ENCODE results near the gene RGS16. TPM values are rescaled to one million over a fixed set of nuclear protein-coding genes. Genes with fewer than 3 reads are reported as not detected.

Gene RGS16
- total and polyA plus RNA-seq, 4 experiments from 2014 or later = 1.3 to 3.7 (median 2.1) TPM

DNA sequence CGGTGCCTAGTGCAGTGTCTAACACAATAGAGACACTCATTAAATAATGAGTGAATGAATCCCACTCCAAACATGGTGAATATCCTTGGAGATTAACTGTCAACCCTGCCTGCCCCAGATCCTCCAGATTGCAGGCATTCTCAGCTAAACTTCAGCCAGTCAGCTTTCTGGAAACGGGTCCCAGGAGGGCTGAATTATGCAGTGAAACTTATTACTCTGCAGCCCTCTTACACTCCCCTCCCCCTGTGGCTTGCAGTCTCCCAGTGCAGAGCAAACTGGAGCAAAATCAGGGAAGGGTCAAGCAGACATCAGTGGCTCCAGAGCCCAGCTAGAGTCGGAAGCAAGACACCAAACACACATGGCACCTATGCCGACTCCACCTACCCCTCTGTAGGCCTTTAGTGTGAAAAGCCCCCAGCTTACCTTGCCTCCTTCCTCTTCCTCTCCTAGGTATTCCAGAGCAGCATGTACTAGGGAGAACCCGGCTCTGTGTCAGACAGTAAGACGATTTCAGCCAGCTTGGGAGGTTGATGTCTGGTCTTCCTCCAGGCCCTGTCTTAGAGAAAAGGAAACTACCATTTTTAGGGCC lies 6.5 kb upstream of the RGS16 start:
- H3K27ac Mint-ChIP-seq = no peak overlapping the region
- peaks cover 2 to 11% of the 10 kb centered on the region in 2 donors for H3K27me3 Mint-ChIP-seq
- no peak overlapping the region for H3K4me3 Mint-ChIP-seq
- no peaks in the 10 kb centered on the region for H3K36me3 Mint-ChIP-seq
- ChIA-PET POLR2A (ENCODE audit: partially characterized antibody) (interaction anchor here (0.5 kb wide), 1 partner anchor 1232 kb away, joined by 5 read pairs; no protein-coding TSS in a partner anchor), CTCF (ENCODE audit: partially characterized antibody) (no interaction called here)
- peaks cover 17% of the 10 kb centered on the region for H3K4me1 ChIP-seq (ENCODE audit: insufficient read depth, low read length)
- no peaks in the 10 kb centered on the region for H3K27me3 ChIP-seq (ENCODE audit: insufficient read depth, low read length)
- H3K9me3 Mint-ChIP-seq = no peaks in the 10 kb centered on the region
- no peak overlapping the region for H3K27ac ChIP-seq (ENCODE audit: low read depth, low read length)
- peaks cover 11 to 18% (median 14%) of the 10 kb centered on the region in 4 donors for H3K4me1 Mint-ChIP-seq
- no peaks in the 10 kb centered on the region for H3K36me3 ChIP-seq (ENCODE audit: insufficient read depth, low read length)
- no peaks in the 10 kb centered on the region for H3K9me3 ChIP-seq (ENCODE audit: control insufficient read depth in 1 of 2, low read length in 2 of 2)
- H3K4me3 ChIP-seq (ENCODE audit: low read length in 2 of 2) = no peak overlapping the region
- no peak for DNase-seq
- intact Hi-C loops (cut with micrococcal nuclease) = no loop called here

DNA sequence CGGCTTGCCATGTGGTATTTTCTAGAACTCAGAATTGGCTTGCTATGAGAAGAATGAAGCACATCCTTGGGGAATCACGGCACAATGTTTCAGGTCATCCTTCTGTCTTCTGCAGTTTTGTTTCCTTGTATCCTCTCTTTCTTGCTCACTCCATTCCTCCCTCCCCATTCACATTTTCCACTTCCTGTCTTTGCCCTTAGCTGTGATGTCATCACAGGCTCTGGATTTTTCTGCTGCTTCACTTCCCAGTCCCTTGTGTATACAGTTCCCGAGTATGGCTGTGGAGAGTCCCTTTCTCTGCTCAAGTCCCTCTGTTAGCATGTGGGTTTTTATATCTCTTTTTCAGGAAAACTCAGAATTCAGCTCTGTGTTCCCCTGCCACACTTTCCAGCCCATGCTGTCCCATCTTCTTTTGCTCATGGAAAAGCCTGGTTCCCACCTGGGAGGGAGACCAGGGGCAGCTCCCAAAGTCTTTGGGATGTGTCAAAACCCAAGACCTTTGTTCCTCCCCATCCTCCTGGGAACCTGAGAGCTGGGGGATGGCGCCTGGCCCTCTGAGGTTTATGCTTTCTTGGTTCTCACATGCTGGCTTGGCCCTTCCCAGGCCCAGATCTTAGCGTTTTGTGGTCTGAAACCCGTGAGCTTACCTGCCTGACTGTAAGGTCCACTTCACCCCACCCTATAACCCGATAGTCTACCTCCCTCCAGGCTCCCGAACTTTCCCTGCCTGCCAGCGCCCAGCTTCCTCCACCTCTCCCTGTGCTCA lies 4.8 kb upstream of the RGS16 start:
- Mint-ChIP-seq H3K9me3 (no peaks in the 10 kb centered on the region), H3K4me1 (peaks cover 5 to 13% (median 10%) of the 10 kb centered on the region in 4 donors), H3K27ac (no peak overlapping the region), H3K27me3 (peaks cover 2 to 11% of the 10 kb centered on the region in 2 donors), H3K36me3 (no peaks in the 10 kb centered on the region), H3K4me3 (no peak overlapping the region)
- Histone ChIP-seq H3K4me1 (ENCODE audit: insufficient read depth, low read length) (peaks cover 11% of the 10 kb centered on the region), H3K36me3 (ENCODE audit: insufficient read depth, low read length) (no peaks in the 10 kb centered on the region), H3K9me3 (ENCODE audit: control insufficient read depth in 1 of 2, low read length in 2 of 2) (no peaks in the 10 kb centered on the region), H3K27ac (ENCODE audit: low read depth, low read length) (no peak overlapping the region), H3K4me3 (ENCODE audit: low read length in 2 of 2) (no peak overlapping the region), H3K27me3 (ENCODE audit: insufficient read depth, low read length) (no peaks in the 10 kb centered on the region)
- intact Hi-C loops (cut with micrococcal nuclease) = loop anchor here (10.0 kb wide), 2 partner anchors 214 to 1026 kb away; partner anchors contain the start of genes ARPC5 and GLUL
- ChIA-PET CTCF (ENCODE audit: partially characterized antibody) (interaction anchor here (1.4 to 16.0 kb wide), 4 partner anchors 10 to 177 kb away, joined by 3 to 707 read pairs (median 32); partner anchors contain the start of gene NPL), POLR2A (ENCODE audit: partially characterized antibody) (no interaction called here)
- no peak for DNase-seq

DNA sequence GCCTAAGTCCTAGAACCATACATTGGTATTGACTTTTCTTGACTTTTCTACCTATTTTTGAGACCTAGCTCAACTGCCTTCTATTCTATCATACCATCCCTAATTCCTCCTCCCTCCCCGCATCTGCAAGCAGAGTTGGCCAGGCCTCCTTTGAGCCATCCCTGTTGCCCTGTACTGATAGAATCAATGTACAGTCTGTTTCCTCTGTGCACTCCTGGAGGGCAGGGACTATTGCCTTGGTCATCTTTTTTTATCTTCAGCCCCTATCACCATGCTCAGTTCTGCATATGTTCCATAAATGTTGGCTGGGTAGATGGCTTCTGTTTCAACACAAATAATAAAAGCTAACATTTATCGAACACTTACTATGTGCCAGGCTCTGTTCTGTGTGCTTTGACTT lies 4.0 kb upstream of the RGS16 start:
- no peak for DNase-seq
- no peaks in the 10 kb centered on the region for H3K36me3 ChIP-seq (ENCODE audit: insufficient read depth, low read length)
- Mint-ChIP-seq H3K4me3 (no peak overlapping the region), H3K4me1 (peaks cover 0 to 17% (median 10%) of the 10 kb centered on the region in 4 donors), H3K36me3 (peaks cover 0 to under 1% of the 10 kb centered on the region in 2 donors), H3K9me3 (no peaks in the 10 kb centered on the region), H3K27ac (no peak overlapping the region), H3K27me3 (peaks cover 0 to 5% of the 10 kb centered on the region in 2 donors)
- intact Hi-C loops (cut with micrococcal nuclease) = loop anchor here (10.0 kb wide), 2 partner anchors 213 to 1027 kb away; partner anchors contain the start of genes ARPC5 and GLUL
- ChIA-PET POLR2A (ENCODE audit: partially characterized antibody) (no interaction called here), CTCF (ENCODE audit: partially characterized antibody) (interaction anchor here (0.6 to 16.0 kb wide), 6 partner anchors 9 to 1241 kb away, joined by 3 to 707 read pairs (median 7); partner anchors contain the start of gene NPL)
- no peaks in the 10 kb centered on the region for H3K9me3 ChIP-seq (ENCODE audit: control insufficient read depth in 1 of 2, low read length in 2 of 2)
- no peak overlapping the region for H3K27ac ChIP-seq (ENCODE audit: low read depth, low read length)
- peaks cover 17% of the 10 kb centered on the region for H3K4me1 ChIP-seq (ENCODE audit: insufficient read depth, low read length)
- H3K4me3 ChIP-seq (ENCODE audit: low read length in 2 of 2) = no peak overlapping the region
- no peaks in the 10 kb centered on the region for H3K27me3 ChIP-seq (ENCODE audit: insufficient read depth, low read length)

DNA sequence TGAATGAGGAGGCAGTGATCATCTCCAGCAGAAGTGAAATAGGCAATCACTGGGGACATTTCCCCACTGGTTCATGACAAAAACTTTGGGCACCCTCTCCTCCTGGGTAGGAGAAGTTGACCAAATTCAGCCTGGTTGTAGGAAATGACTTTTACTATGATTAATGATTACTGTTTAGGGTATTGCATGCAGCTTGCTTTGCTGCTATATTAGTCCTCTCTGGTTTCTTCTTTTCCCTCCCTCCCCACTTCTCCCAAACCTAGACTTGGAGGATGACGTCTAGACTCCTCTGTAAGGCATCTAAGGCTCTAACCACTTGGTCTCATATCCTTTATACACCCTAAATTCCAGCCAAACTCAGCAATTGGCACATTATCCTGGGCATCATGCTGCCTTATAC lies 3.4 kb upstream of the RGS16 start:
- Mint-ChIP-seq H3K4me1 (peaks cover 0 to 20% (median 12%) of the 10 kb centered on the region in 4 donors), H3K4me3 (no peak overlapping the region), H3K36me3 (peaks cover 0 to 3% of the 10 kb centered on the region in 2 donors), H3K9me3 (no peaks in the 10 kb centered on the region), H3K27me3 (peaks cover 0 to under 1% of the 10 kb centered on the region in 2 donors), H3K27ac (no peak overlapping the region)
- H3K27ac ChIP-seq (ENCODE audit: low read depth, low read length) = no peak overlapping the region
- ChIA-PET POLR2A (ENCODE audit: partially characterized antibody) (interaction anchor here (1.8 to 5.4 kb wide), 2 partner anchors 7 to 19 kb away, joined by 12 to 77 read pairs; partner anchors contain the start of gene RNASEL), CTCF (ENCODE audit: partially characterized antibody) (interaction anchor here (0.9 to 16.0 kb wide), 7 partner anchors 9 to 179 kb away, joined by 3 to 707 read pairs (median 3); partner anchors contain the start of genes NPL and RNASEL)
- H3K4me3 ChIP-seq (ENCODE audit: low read length in 2 of 2) = no peak overlapping the region
- no peaks in the 10 kb centered on the region for H3K36me3 ChIP-seq (ENCODE audit: insufficient read depth, low read length)
- H3K4me1 ChIP-seq (ENCODE audit: insufficient read depth, low read length) = peaks cover 24% of the 10 kb centered on the region
- DNase-seq = no peak
- intact Hi-C loops (cut with micrococcal nuclease) = loop anchor here (10.0 kb wide), 2 partner anchors 213 to 1027 kb away; partner anchors contain the start of genes ARPC5 and GLUL
- H3K27me3 ChIP-seq (ENCODE audit: insufficient read depth, low read length) = no peaks in the 10 kb centered on the region
- H3K9me3 ChIP-seq (ENCODE audit: control insufficient read depth in 1 of 2, low read length in 2 of 2) = no peaks in the 10 kb centered on the region

DNA sequence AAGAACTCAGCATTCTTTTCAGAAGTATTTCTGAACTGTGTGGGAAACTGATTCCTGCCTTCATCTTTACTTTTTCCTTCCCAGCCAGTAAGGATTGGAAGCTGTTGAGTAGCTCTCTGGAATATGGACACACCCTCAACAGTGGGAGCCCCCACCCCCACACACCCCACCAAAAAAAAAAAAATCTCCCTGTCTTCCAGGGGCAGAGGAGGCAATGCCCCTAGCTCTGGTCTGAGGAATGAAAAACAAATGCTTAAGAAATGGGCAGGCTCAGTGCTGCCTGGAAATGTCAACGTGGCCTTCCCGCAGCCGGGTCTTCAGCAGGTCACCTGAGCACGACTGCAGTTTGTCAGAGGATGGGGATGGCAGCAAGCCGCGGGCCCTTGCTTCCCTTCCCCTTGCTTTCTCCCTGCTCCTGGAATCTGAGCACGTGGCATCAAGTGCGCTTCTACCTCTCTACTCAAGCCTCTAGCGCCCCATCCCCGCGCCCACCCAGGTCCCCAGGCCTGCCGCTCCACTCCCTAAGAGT lies 479 bp downstream of the RGS16 start:
- Mint-ChIP-seq H3K4me3 (peak overlapping the region in 7 of 8 donors; percentile 81 to 91 (median 85)), H3K27me3 (no peaks in the 10 kb centered on the region), H3K4me1 (peaks cover 0 to 20% (median 12%) of the 10 kb centered on the region in 4 donors), H3K27ac (peak overlapping the region in 2 of 7 donors; percentile 95), H3K9me3 (no peaks in the 10 kb centered on the region), H3K36me3 (peaks cover 4 to 10% of the 10 kb centered on the region in 2 donors)
- ChIA-PET CTCF (ENCODE audit: partially characterized antibody) (interaction anchor here (0.7 to 16.0 kb wide), 8 partner anchors 8 to 183 kb away, joined by 3 to 707 read pairs (median 4); partner anchors contain the start of gene NPL), POLR2A (ENCODE audit: partially characterized antibody) (interaction anchor here (0.5 to 5.4 kb wide), 9 partner anchors 11 to 265 kb away, joined by 3 to 77 read pairs (median 6); partner anchors contain the start of gene RNASEL)
- peak overlapping the region; percentile 46 for H3K27ac ChIP-seq (ENCODE audit: low read depth, low read length)
- peak in 2 of 5 donors; percentile 16 to 20 for DNase-seq
- peaks cover 3% of the 10 kb centered on the region for H3K36me3 ChIP-seq (ENCODE audit: insufficient read depth, low read length)
- intact Hi-C loops (cut with micrococcal nuclease) = loop anchor here (1.0 to 10.0 kb wide), 10 partner anchors 8 to 1031 kb away; partner anchors contain the start of genes ARPC5, DHX9, GLUL and NPL
- peaks cover 41% of the 10 kb centered on the region for H3K4me1 ChIP-seq (ENCODE audit: insufficient read depth, low read length)
- H3K27me3 ChIP-seq (ENCODE audit: insufficient read depth, low read length) = no peaks in the 10 kb centered on the region
- H3K4me3 ChIP-seq (ENCODE audit: low read length in 2 of 2) = peak overlapping the region; percentile 36 to 39
- no peaks in the 10 kb centered on the region for H3K9me3 ChIP-seq (ENCODE audit: control insufficient read depth in 1 of 2, low read length in 2 of 2)

DNA sequence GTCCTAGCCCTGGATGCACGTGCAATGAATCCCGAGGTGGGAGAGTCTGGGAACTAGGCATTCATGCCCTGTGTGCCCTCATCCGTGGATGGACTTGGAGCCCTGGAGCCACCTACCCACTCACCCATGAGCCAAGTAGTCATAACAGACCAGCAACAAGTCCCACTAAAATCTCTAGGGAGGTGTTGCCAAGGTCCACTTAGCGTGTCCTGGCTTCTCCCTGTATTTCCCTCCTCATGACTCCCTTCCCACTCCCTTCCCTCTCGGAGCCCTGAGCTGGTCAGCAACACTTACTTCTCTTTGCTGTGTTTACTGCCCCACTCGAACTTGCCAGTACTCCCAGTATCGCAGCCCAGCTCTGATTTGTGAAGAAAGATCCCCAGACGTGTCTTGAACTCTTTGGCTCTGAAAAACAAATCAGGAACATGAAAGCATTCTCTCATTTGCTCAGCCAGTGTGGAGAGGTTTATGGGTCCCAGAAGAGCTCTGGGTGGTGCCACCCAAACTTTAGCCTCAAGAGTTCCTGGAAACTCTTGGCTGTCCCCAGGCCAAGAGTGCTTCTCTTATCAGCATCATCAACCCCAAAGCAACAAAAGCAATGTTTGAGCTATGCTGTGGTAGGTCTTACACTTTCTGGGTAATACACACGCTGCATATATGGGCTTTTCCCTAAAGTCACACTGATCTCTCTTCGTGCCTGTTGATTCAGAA lies 1.1 kb downstream of the RGS16 start:
- Mint-ChIP-seq H3K4me1 (peaks cover 0 to 20% (median 12%) of the 10 kb centered on the region in 4 donors), H3K27me3 (no peaks in the 10 kb centered on the region), H3K4me3 (peak overlapping the region in 7 of 8 donors; percentile 81 to 91 (median 85)), H3K36me3 (peaks cover 4 to 10% of the 10 kb centered on the region in 2 donors), H3K9me3 (no peaks in the 10 kb centered on the region), H3K27ac (peak overlapping the region in 2 of 7 donors; percentile 95)
- Histone ChIP-seq H3K4me1 (ENCODE audit: insufficient read depth, low read length) (peaks cover 41% of the 10 kb centered on the region), H3K4me3 (ENCODE audit: low read length in 2 of 2) (peak overlapping the region in 1 of 2 donors; percentile 36), H3K27me3 (ENCODE audit: insufficient read depth, low read length) (no peaks in the 10 kb centered on the region), H3K27ac (ENCODE audit: low read depth, low read length) (peak overlapping the region; percentile 46), H3K9me3 (ENCODE audit: control insufficient read depth in 1 of 2, low read length in 2 of 2) (no peaks in the 10 kb centered on the region), H3K36me3 (ENCODE audit: insufficient read depth, low read length) (peaks cover 3% of the 10 kb centered on the region)
- peak in 3 of 5 donors; percentile 37 to 74 (median 53) for DNase-seq
- POLR2A ChIA-PET (ENCODE audit: partially characterized antibody) = interaction anchor here (0.5 to 5.4 kb wide), 8 partner anchors 11 to 265 kb away, joined by 3 to 77 read pairs (median 7); partner anchors contain the start of gene RNASEL
- CTCF ChIA-PET (ENCODE audit: partially characterized antibody) = interaction anchor here (0.7 to 16.0 kb wide), 8 partner anchors 8 to 183 kb away, joined by 3 to 707 read pairs (median 4); partner anchors contain the start of gene NPL
- intact Hi-C loops (cut with micrococcal nuclease) = loop anchor here (5.0 to 10.0 kb wide), 5 partner anchors 59 to 1032 kb away; partner anchors contain the start of genes ARPC5, GLUL and SMG7

All from CD4-positive, alpha-beta memory T cell (primary cell).